IMR-90 (cell line): ENCODE data around the gene BCL11B. TPM values are rescaled to one million over a fixed set of nuclear protein-coding genes. Genes with fewer than 3 reads are reported as not detected.

ENCODE experiments used
- ATAC-seq: fragments of 200-7000 bp; cut with Tn5 transposase; 2 replicates; pipeline ENCODE4 v1.9.1; 2020; ENCODE audit warnings: low read depth, mild to moderate bottlenecking, moderate library complexity
- BruUV-seq: library from RNA; stranded (reverse); fragments of 400-500 nt; replicated peaks from 2 replicates; lab custom pipeline; 2021; lab: Mats Ljungman, UMichigan
- CTCF ChIA-PET: fragments of 300-600 bp; formaldehyde crosslinking; extraction: SDS; loops from one replicate; lab custom pipeline; 2021; ENCODE audit warnings: antibody characterized with exemption; lab: Yijun Ruan, JAX
- POLR2A ChIA-PET: fragments of 300-600 bp; sonication (Branson Sonifier 250); formaldehyde crosslinking; loops from one replicate; lab custom pipeline; 2022; ENCODE audit warnings: antibody characterized with exemption; ENCODE audit not compliant: unreplicated experiment; lab: Charles Lee
- DNase-seq: peaks from one replicate; pipeline ENCODE4 v3.0.0; 2013
- H2AFZ ChIP-seq: replicated peaks from 2 replicates; pipeline ENCODE3; 2013; ENCODE audit warnings: low read length, mild to moderate bottlenecking; ENCODE audit not compliant: poor library complexity
- H2AK5ac ChIP-seq: 2 replicates; pipeline ENCODE4 v1.6.1; 2013; ENCODE audit warnings: low read depth, low read length, inconsistent platforms
- H2AK9ac ChIP-seq: replicated peaks from 2 replicates; pipeline ENCODE3; 2013; ENCODE audit warnings: mild to moderate bottlenecking, low read depth, low read length, moderate library complexity; ENCODE audit not compliant: poor library complexity
- H2BK120ac ChIP-seq: 2 replicates; pipeline ENCODE4 v1.6.1; 2013; ENCODE audit warnings: low read depth, low read length, inconsistent platforms
- H2BK15ac ChIP-seq: 3 replicates; pipeline ENCODE4 v1.6.1; 2013; ENCODE audit warnings: low read depth, low read length, inconsistent platforms
- H2BK20ac ChIP-seq: 2 replicates; pipeline ENCODE4 v1.6.1; 2013; ENCODE audit warnings: low read depth, mild to moderate bottlenecking, inconsistent platforms, low read length, moderate library complexity
- H2BK5ac ChIP-seq: 2 replicates; pipeline ENCODE4 v1.6.1; 2013; ENCODE audit warnings: mild to moderate bottlenecking, low read depth, low read length, inconsistent platforms; ENCODE audit not compliant: poor library complexity, severe bottlenecking
- H3K14ac ChIP-seq: replicated peaks from 2 replicates; pipeline ENCODE4 v1.6.1; 2013; ENCODE audit warnings: low read depth, low read length, inconsistent platforms
- H3K18ac ChIP-seq: 2 replicates; pipeline ENCODE4 v1.6.1; 2013; ENCODE audit warnings: low read depth, low read length, control low read depth
- H3K23ac ChIP-seq: 2 replicates; pipeline ENCODE4 v1.6.1; 2013; ENCODE audit warnings: low read depth, low read length, inconsistent platforms
- H3K27ac ChIP-seq: 2 replicates; pipeline ENCODE4 v1.5.1; 2013; ENCODE audit warnings: mild to moderate bottlenecking, control low read depth, low read length; ENCODE audit not compliant: insufficient read depth
- H3K27me3 ChIP-seq: 2 replicates; pipeline ENCODE4 v1.6.1; 2013; ENCODE audit warnings: low read length; ENCODE audit not compliant: control insufficient read depth, insufficient read depth
- H3K36me3 ChIP-seq: 2 replicates; pipeline ENCODE4 v1.6.1; 2013; ENCODE audit warnings: low read length, mixed read lengths; ENCODE audit not compliant: control insufficient read depth, insufficient read depth
- H3K4ac ChIP-seq: 2 replicates; pipeline ENCODE4 v1.6.1; 2013; ENCODE audit warnings: low read depth, low read length, inconsistent platforms
- H3K4me1 ChIP-seq: 2 replicates; pipeline ENCODE4 v1.6.1; 2013; ENCODE audit warnings: low read length, mixed read lengths; ENCODE audit not compliant: control insufficient read depth, insufficient read depth
- H3K4me2 ChIP-seq: 2 replicates; pipeline ENCODE4 v1.6.1; 2013; ENCODE audit warnings: low read depth, mild to moderate bottlenecking, control low read depth, low read length, moderate library complexity
- H3K4me3 ChIP-seq: 2 replicates; pipeline ENCODE4 v1.5.1; 2013; ENCODE audit warnings: low read depth, mild to moderate bottlenecking, control low read depth, low read length, moderate library complexity; ENCODE audit not compliant: insufficient read depth
- H3K56ac ChIP-seq: 2 replicates; pipeline ENCODE4 v1.6.1; 2013; ENCODE audit warnings: low read length, inconsistent platforms; ENCODE audit not compliant: insufficient read depth; ENCODE audit errors: extremely low read depth
- H3K79me1 ChIP-seq, 2 experiments: 2 replicates each; pipeline ENCODE4 v1.6.1; 2013; ENCODE audit warnings: low read length in 2 of 2, inconsistent platforms in 1 of 2, low read depth in 1 of 2
- H3K9ac ChIP-seq: 2 replicates; pipeline ENCODE4 v1.6.1; 2013; ENCODE audit warnings: low read depth, low read length, control low read depth
- H3K9me1 ChIP-seq: 2 replicates; pipeline ENCODE4 v1.6.1; 2013; ENCODE audit warnings: low read length, inconsistent platforms; ENCODE audit not compliant: insufficient read depth
- H3K9me3 ChIP-seq: 2 replicates; pipeline ENCODE4 v1.6.1; 2013; ENCODE audit warnings: low read length; ENCODE audit not compliant: control insufficient read depth, insufficient read depth
- H4K20me1 ChIP-seq: 2 replicates; pipeline ENCODE4 v1.6.1; 2013; ENCODE audit warnings: low read length, inconsistent platforms; ENCODE audit not compliant: insufficient read depth
- H4K5ac ChIP-seq: 2 replicates; pipeline ENCODE4 v1.6.1; 2013; ENCODE audit warnings: mild to moderate bottlenecking, low read depth, low read length, control low read depth
- H4K8ac ChIP-seq, 2 experiments: 2 replicates each; pipeline ENCODE4 v1.6.1; 2013; ENCODE audit warnings: low read depth in 2 of 2, low read length in 2 of 2, control low read depth in 1 of 2, inconsistent platforms in 1 of 2
- H4K91ac ChIP-seq: 2 replicates; pipeline ENCODE4 v1.6.1; 2013; ENCODE audit warnings: low read depth, low read length, inconsistent platforms; ENCODE audit not compliant: insufficient read depth
- CEBPB ChIP-seq: IDR thresholded peaks from 2 replicates; pipeline ENCODE4 v1.6.1; 2012; ENCODE audit warnings: low read depth, low read length, improper control_type of control experiment
- CHD1 ChIP-seq: IDR thresholded peaks from 2 replicates; pipeline ENCODE4 v1.6.1; 2012; ENCODE audit warnings: low read depth, low read length, improper control_type of control experiment
- MAFK ChIP-seq: IDR thresholded peaks from 2 replicates; pipeline ENCODE4 v1.6.1; 2012; ENCODE audit warnings: low read depth, low read length, improper control_type of control experiment
- MAZ ChIP-seq: IDR thresholded peaks from 2 replicates; pipeline ENCODE4 v1.6.1; 2012; ENCODE audit warnings: low read depth, mild to moderate bottlenecking, low read length, improper control_type of control experiment, moderate library complexity, borderline replicate concordance
- POLR2A ChIP-seq: IDR thresholded peaks from 2 replicates; pipeline ENCODE4 v1.6.1; 2012; ENCODE audit warnings: mild to moderate bottlenecking, low read depth, low read length
- RAD21 ChIP-seq: IDR thresholded peaks from 2 replicates; pipeline ENCODE4 v1.6.1; 2012; ENCODE audit warnings: low read length, improper control_type of control experiment
- RFX5 ChIP-seq: IDR thresholded peaks from 2 replicates; pipeline ENCODE4 v1.8.0; 2012; ENCODE audit warnings: low read depth, mild to moderate bottlenecking, low read length, moderate library complexity
- SMC3 ChIP-seq: fragments of 150-350 bp; IDR thresholded peaks from 2 replicates; pipeline ENCODE4 v1.6.1; 2016; ENCODE audit warnings: low read depth, mild to moderate bottlenecking, antibody characterized with exemption, low read length, moderate library complexity
- WGBS, 2 experiments: methylation state at CpG; one replicate each; pipeline versions ENCODE4 v1.1.5 to v1.1.7; 2013; ENCODE audit warnings: missing lambda C conversion rate in 2 of 2; ENCODE audit not compliant: insufficient read length in 1 of 2; ENCODE audit errors: extremely low coverage in 2 of 2; 5-methylcytosine and 5-hydroxymethylcytosine counted together
- dilution Hi-C: fragments of 300-500 bp; cut with HindIII; formaldehyde crosslinking; loops from one replicate; pipeline ENCODE4 v1.14.3; 2018; ENCODE audit warnings: low sequenced_read_pairs; ENCODE audit not compliant: unreplicated experiment
- in situ Hi-C: fragments of 300-500 bp; cut with MboI; formaldehyde crosslinking; loops from 3 replicates; pipeline ENCODE4 v1.14.3; 2019; ENCODE audit warnings: low sequenced_read_pairs, inconsistent platforms, mixed read lengths
- intact Hi-C: fragments of 100-400 bp; cut with micrococcal nuclease; formaldehyde crosslinking; loops from 2 replicates; pipeline ENCODE4 v1.10.0; 2022
- polyA plus RNA-seq, 3 experiments: library from polyadenylated mRNA; depleted of rRNA; stranded (reverse); fragments of >200 nt; gene quantifications; 2 replicates each; pipeline ENCODE4 v1.2.3, GENCODE V29; 2012; ENCODE audit warnings: low replicate concordance in 1 of 3
- total RNA-seq: library from RNA; depleted of rRNA; stranded (reverse); fragments of >200 nt; gene quantifications from 2 replicates; pipeline ENCODE4 v1.2.3, GENCODE V29; 2012
- TF ChIP-seq, protein P1 (sequence below): conservative IDR thresholded peaks from 2 replicates; pipeline ENCODE4 v1.5.1; 2012; ENCODE audit warnings: mild to moderate bottlenecking, low read depth, low read length, improper control_type of control experiment
- TF ChIP-seq, protein P2 (sequence below): fragments of 150-350 bp; IDR thresholded peaks from 2 replicates; pipeline ENCODE4 v1.6.1; 2016; ENCODE audit warnings: low read depth, mild to moderate bottlenecking, low read length, moderate library complexity, borderline replicate concordance
- TF ChIP-seq, protein P3 (sequence below): fragments of 150-350 bp; IDR thresholded peaks from 2 replicates; pipeline ENCODE4 v1.6.1; 2017; ENCODE audit warnings: mild to moderate bottlenecking, antibody characterized with exemption, low read length, low read depth

The BCL11B gene
- total and polyA plus RNA-seq, 2 of the 4 experiments (the other 2 are of a cell fraction), result under 0.01 TPM; not detected in 1

GRCh38 chr14:99177046-99177655 is 94.8 kb downstream of the BCL11B start:
- Histone ChIP-seq H2BK5ac (no peak overlapping the region), H3K9me1 (no peaks in the 10 kb centered on the region), H2BK20ac (no peak overlapping the region), H3K4ac (no peak overlapping the region), H4K91ac (no peak overlapping the region), H3K79me1 (no peaks in the 10 kb centered on the region), H3K56ac (no peak overlapping the region), H2BK15ac (no peak overlapping the region), H3K18ac (no peak overlapping the region), H4K8ac (no peak overlapping the region), H3K4me2 (no peak overlapping the region), H2AK5ac (no peak overlapping the region), H3K27ac (no peak overlapping the region), H2AFZ (no peak overlapping the region), H3K4me1 (no peaks in the 10 kb centered on the region), H4K5ac (no peak overlapping the region), H3K23ac (no peak overlapping the region), H4K20me1 (no peaks in the 10 kb centered on the region), H3K9me3 (peaks cover 32% of the 10 kb centered on the region), H2BK120ac (no peak overlapping the region), H3K27me3 (no peaks in the 10 kb centered on the region), H3K9ac (no peak overlapping the region), H3K14ac (no peak overlapping the region), H3K36me3 (no peaks in the 10 kb centered on the region), H3K4me3 (no peak overlapping the region), H2AK9ac (no peak overlapping the region)
- no TSS peak for BruUV-seq
- intact Hi-C loops, result no loop called here
- TF ChIP-seq, protein P1, sequence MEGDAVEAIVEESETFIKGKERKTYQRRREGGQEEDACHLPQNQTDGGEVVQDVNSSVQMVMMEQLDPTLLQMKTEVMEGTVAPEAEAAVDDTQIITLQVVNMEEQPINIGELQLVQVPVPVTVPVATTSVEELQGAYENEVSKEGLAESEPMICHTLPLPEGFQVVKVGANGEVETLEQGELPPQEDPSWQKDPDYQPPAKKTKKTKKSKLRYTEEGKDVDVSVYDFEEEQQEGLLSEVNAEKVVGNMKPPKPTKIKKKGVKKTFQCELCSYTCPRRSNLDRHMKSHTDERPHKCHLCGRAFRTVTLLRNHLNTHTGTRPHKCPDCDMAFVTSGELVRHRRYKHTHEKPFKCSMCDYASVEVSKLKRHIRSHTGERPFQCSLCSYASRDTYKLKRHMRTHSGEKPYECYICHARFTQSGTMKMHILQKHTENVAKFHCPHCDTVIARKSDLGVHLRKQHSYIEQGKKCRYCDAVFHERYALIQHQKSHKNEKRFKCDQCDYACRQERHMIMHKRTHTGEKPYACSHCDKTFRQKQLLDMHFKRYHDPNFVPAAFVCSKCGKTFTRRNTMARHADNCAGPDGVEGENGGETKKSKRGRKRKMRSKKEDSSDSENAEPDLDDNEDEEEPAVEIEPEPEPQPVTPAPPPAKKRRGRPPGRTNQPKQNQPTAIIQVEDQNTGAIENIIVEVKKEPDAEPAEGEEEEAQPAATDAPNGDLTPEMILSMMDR, result no peak
- TF ChIP-seq, protein P2, sequence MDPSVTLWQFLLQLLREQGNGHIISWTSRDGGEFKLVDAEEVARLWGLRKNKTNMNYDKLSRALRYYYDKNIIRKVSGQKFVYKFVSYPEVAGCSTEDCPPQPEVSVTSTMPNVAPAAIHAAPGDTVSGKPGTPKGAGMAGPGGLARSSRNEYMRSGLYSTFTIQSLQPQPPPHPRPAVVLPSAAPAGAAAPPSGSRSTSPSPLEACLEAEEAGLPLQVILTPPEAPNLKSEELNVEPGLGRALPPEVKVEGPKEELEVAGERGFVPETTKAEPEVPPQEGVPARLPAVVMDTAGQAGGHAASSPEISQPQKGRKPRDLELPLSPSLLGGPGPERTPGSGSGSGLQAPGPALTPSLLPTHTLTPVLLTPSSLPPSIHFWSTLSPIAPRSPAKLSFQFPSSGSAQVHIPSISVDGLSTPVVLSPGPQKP, result no peak
- TF ChIP-seq MAFK (no peak), CEBPB (no peak), POLR2A (no peak), CHD1 (no peak), RFX5 (no peak), SMC3 (no peak), MAZ (no peak), RAD21 (no peak)
- TF ChIP-seq, protein P3, sequence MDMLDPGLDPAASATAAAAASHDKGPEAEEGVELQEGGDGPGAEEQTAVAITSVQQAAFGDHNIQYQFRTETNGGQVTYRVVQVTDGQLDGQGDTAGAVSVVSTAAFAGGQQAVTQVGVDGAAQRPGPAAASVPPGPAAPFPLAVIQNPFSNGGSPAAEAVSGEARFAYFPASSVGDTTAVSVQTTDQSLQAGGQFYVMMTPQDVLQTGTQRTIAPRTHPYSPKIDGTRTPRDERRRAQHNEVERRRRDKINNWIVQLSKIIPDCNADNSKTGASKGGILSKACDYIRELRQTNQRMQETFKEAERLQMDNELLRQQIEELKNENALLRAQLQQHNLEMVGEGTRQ, result no peak
- 64% methylated on average over 7 of the region's 16 CpGs; no CpG with 5 or more reads in 1 of the 2 experiments for WGBS, 2 experiments
- DNase-seq (no peak), ATAC-seq (no peak)
- ChIA-PET CTCF (no interaction called here), POLR2A (no interaction called here)
- in situ Hi-C loops, result no loop called here
- dilution Hi-C loops, result no loop called here
